Loucy (cell line): Measurements from ENCODE around the gene BMPR1B.
"Not testable (repeated sequence)": the region's sequence is repeated elsewhere in the genome, so short reads cannot be mapped to it uniquely, and the experiment has no call there.

Experiments used
- H2AFZ ChIP-seq: fragments of 200-600 bp; sonication (generic); 2 replicates; pipeline ENCODE4 v1.6.0; 2016; ENCODE audit warnings: antibody characterized with exemption, mild to moderate bottlenecking, low read length, moderate library complexity
- H3F3A ChIP-seq: fragments of 200-600 bp; 2 replicates; pipeline ENCODE4 v1.6.0; 2016; ENCODE audit warnings: antibody characterized with exemption, low read depth, mild to moderate bottlenecking
- H3K27me3 ChIP-seq: fragments of 200-600 bp; sonication (generic); 2 replicates; pipeline ENCODE4 v1.6.1; 2014; ENCODE audit warnings: low read length, mild to moderate bottlenecking; ENCODE audit not compliant: insufficient read depth, poor library complexity, severe bottlenecking
- H3K36me3 ChIP-seq: fragments of 200-600 bp; sonication (generic); 2 replicates; pipeline ENCODE4 v1.6.1; 2016; ENCODE audit warnings: low read length; ENCODE audit not compliant: insufficient read depth
- H3K4me1 ChIP-seq: fragments of 200-600 bp; sonication (generic); 2 replicates; pipeline ENCODE4 v1.5.1; 2014; ENCODE audit warnings: low read length, mild to moderate bottlenecking; ENCODE audit not compliant: insufficient read depth, poor library complexity, severe bottlenecking
- H3K4me2 ChIP-seq: fragments of 200-600 bp; sonication (generic); 2 replicates; pipeline ENCODE4 v1.6.0; 2014; ENCODE audit warnings: antibody characterized with exemption, low read length, low read depth, mild to moderate bottlenecking; ENCODE audit not compliant: poor library complexity, severe bottlenecking
- H3K4me3 ChIP-seq: fragments of 200-600 bp; sonication (generic); 2 replicates; pipeline ENCODE4 v1.5.1; 2014; ENCODE audit warnings: low read length, mild to moderate bottlenecking, mixed read lengths; ENCODE audit not compliant: poor library complexity, severe bottlenecking
- H3K79me2 ChIP-seq: fragments of 200-600 bp; sonication (generic); 2 replicates; pipeline ENCODE4 v1.6.1; 2014; ENCODE audit warnings: low read length; ENCODE audit not compliant: insufficient read depth
- H3K9ac ChIP-seq: fragments of 200-600 bp; sonication (generic); 2 replicates; pipeline ENCODE4 v1.6.0; 2014; ENCODE audit warnings: mild to moderate bottlenecking, low read depth, low read length, moderate library complexity; ENCODE audit not compliant: poor library complexity, severe bottlenecking
- H3K9me2 ChIP-seq: fragments of 200-600 bp; sonication (generic); replicated peaks from 2 replicates; pipeline ENCODE4 v1.6.1; 2016; ENCODE audit warnings: low read depth, low read length, mixed read lengths
- H3K9me3 ChIP-seq: fragments of 200-600 bp; sonication (generic); 2 replicates; pipeline ENCODE4 v1.6.1; 2014; ENCODE audit warnings: mild to moderate bottlenecking, antibody characterized with exemption, low read length, low read depth; ENCODE audit not compliant: insufficient read depth
- H4K20me1 ChIP-seq: fragments of 200-600 bp; sonication (generic); 2 replicates; pipeline ENCODE4 v1.6.0; 2014; ENCODE audit warnings: antibody characterized with exemption, low read length, mild to moderate bottlenecking; ENCODE audit not compliant: insufficient read depth, poor library complexity, severe bottlenecking
- EZH2phosphoT487 ChIP-seq: fragments of 200-600 bp; IDR thresholded peaks from 2 replicates; pipeline ENCODE4 v1.6.1; 2018; ENCODE audit warnings: antibody characterized with exemption, mild to moderate bottlenecking, moderate library complexity, borderline replicate concordance
- TF ChIP-seq, protein P1 (sequence below): fragments of 200-600 bp; sonication (generic); conservative IDR thresholded peaks from 2 replicates; pipeline ENCODE4 v1.5.1; 2014; ENCODE audit warnings: mild to moderate bottlenecking, antibody characterized with exemption, low read length

Gene BMPR1B

DNA sequence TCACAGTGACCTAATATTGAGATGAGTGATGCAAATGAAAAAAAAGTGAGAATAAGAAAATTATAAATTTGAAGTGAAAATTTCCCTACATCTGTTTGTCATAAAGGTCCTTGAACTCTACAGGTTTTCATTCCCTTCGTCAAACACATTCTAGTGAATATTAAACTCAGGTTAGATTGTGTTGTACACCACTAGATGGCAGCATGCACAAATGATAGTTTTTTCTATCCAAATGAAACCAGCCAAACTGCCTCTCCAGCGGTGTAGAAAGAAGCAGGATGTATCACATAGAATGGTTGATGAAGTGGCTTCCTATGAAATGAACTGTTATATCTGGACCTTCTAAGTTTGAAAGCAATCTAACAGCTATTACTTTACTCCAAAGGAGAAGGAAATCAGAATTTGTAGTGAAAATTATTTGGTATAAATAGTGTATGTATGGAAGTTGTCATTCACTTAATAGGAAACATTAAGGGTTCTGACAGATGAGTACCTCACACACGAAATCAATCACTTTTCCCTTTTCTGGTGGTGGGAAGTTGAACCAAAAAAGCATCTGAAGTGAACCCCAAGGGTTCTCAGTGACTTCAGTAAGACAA, 408.3 kb downstream of the BMPR1B start:
- TF ChIP-seq, protein P1, sequence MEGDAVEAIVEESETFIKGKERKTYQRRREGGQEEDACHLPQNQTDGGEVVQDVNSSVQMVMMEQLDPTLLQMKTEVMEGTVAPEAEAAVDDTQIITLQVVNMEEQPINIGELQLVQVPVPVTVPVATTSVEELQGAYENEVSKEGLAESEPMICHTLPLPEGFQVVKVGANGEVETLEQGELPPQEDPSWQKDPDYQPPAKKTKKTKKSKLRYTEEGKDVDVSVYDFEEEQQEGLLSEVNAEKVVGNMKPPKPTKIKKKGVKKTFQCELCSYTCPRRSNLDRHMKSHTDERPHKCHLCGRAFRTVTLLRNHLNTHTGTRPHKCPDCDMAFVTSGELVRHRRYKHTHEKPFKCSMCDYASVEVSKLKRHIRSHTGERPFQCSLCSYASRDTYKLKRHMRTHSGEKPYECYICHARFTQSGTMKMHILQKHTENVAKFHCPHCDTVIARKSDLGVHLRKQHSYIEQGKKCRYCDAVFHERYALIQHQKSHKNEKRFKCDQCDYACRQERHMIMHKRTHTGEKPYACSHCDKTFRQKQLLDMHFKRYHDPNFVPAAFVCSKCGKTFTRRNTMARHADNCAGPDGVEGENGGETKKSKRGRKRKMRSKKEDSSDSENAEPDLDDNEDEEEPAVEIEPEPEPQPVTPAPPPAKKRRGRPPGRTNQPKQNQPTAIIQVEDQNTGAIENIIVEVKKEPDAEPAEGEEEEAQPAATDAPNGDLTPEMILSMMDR = peak; percentile 83
- no peak for TF ChIP-seq EZH2phosphoT487
- Histone ChIP-seq H3K36me3 (no peaks in the 10 kb centered on the region), H3K9me3 (no peaks in the 10 kb centered on the region), H2AFZ (peak overlapping the region; percentile 59), H3K9me2 (no peaks in the 10 kb centered on the region), H3K4me2 (no peak overlapping the region), H4K20me1 (no peaks in the 10 kb centered on the region), H3K79me2 (no peaks in the 10 kb centered on the region), H3K27me3 (no peaks in the 10 kb centered on the region), H3K9ac (no peak overlapping the region), H3K4me3 (no peak overlapping the region), H3F3A (no peaks in the 10 kb centered on the region), H3K4me1 (no peaks in the 10 kb centered on the region)

DNA sequence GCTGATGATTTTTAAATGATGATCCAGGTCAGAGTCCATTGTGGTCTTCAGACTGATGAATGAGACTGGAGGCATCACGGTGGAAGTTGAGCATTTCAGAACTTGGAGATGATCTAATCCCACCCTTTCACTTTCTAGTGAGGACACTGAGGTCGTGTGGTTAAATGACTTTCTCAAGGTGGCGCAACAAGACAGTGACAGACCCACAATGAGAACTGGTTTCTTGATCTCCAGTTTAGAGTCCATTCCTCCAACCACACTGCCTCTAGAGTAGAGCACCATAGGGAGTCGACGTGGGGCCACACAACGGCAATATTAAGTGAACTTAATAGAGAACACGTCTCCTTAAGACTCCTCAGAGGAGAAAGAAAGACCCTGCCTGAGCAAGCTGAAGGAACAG, 410.1 kb downstream of the BMPR1B start:
- no peaks in the 10 kb centered on the region for H3K9me2 ChIP-seq
- H4K20me1 ChIP-seq = no peaks in the 10 kb centered on the region
- H3K9ac ChIP-seq = no peak overlapping the region
- TF ChIP-seq, protein P1 = peak; percentile 39
- no peak for TF ChIP-seq EZH2phosphoT487
- H3F3A ChIP-seq = no peaks in the 10 kb centered on the region
- no peak overlapping the region for H3K4me2 ChIP-seq
- no peak overlapping the region for H2AFZ ChIP-seq
- no peaks in the 10 kb centered on the region for H3K27me3 ChIP-seq
- H3K9me3 ChIP-seq = no peaks in the 10 kb centered on the region
- no peak overlapping the region for H3K4me3 ChIP-seq
- H3K79me2 ChIP-seq = no peaks in the 10 kb centered on the region
- no peaks in the 10 kb centered on the region for H3K4me1 ChIP-seq
- H3K36me3 ChIP-seq = no peaks in the 10 kb centered on the region

DNA sequence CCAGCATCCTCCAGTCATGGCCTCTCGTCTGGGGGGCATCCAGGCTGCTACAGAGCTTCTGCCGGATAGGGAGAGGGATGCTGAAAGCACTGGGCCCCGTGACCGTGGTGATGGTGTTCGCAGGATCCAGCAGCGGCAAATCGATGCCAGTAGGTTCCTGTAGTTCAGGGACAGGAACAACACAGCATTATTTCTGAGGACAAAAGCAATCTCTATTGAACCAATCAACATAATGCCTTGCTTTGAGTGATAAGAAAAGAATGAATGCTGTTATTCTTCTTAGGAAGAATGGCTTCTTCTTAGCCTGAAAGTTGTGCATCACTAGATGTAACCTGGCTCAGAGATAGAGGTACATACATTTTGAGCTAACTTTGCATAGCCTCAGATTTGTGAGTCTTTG, 412.4 kb downstream of the BMPR1B start:
- H3K4me3 ChIP-seq = no peak overlapping the region
- H3K9me2 ChIP-seq = no peaks in the 10 kb centered on the region
- TF ChIP-seq, protein P1 = no peak
- no peak for TF ChIP-seq EZH2phosphoT487
- no peaks in the 10 kb centered on the region for H4K20me1 ChIP-seq
- no peaks in the 10 kb centered on the region for H3K27me3 ChIP-seq
- H3K4me2 ChIP-seq = no peak overlapping the region
- no peaks in the 10 kb centered on the region for H3K79me2 ChIP-seq
- H3K9me3 ChIP-seq = no peaks in the 10 kb centered on the region
- H3K36me3 ChIP-seq = no peaks in the 10 kb centered on the region
- no peaks in the 10 kb centered on the region for H3F3A ChIP-seq
- no peak overlapping the region for H3K9ac ChIP-seq
- H2AFZ ChIP-seq = no peak overlapping the region
- no peaks in the 10 kb centered on the region for H3K4me1 ChIP-seq

DNA sequence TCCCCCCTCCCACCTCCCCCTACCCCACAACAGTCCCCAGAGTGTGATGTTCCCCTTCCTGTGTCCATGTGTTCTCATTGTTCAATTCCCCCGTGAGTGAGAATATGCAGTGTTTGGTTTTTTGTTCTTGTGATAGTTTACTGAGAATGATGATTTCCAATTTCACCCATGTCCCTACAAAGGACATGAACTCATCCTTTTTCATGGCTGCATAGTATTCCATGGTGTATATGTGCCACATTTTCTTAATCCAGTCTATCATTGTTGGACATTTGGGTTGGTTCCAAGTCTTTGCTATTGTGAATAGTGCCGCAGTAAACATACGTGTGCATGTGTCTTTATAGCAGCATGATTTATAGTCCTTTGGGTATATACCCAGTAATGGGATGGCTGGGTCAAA, 413.6 kb downstream of the BMPR1B start:
- H3K79me2 ChIP-seq, H3K4me3 ChIP-seq, H3K9me2 ChIP-seq, H4K20me1 ChIP-seq, H3K4me2 ChIP-seq, H3K36me3 ChIP-seq, H3K9ac ChIP-seq, H3F3A ChIP-seq, H2AFZ ChIP-seq, H3K4me1 ChIP-seq, H3K27me3 ChIP-seq, H3K9me3 ChIP-seq: not testable (repeated sequence)
